OCI-LY7 (cell line): ENCODE data around the gene PRMT3. TPM values are rescaled to one million over a fixed set of nuclear protein-coding genes. Genes with fewer than 3 reads are reported as not detected.
"Not testable (repeated sequence)": the region's sequence is repeated elsewhere in the genome, so short reads cannot be mapped to it uniquely, and the experiment has no call there.

Experiments
- BruUV-seq: library from RNA; stranded (reverse); fragments of 400-500 nt; replicated peaks from 2 replicates; lab custom pipeline; 2021; lab: Mats Ljungman, UMichigan
- CTCF ChIA-PET: fragments of 300-600 bp; sonication (Branson Sonifier 250); formaldehyde crosslinking; loops from one replicate; lab custom pipeline; 2022; ENCODE audit warnings: antibody characterized with exemption; ENCODE audit not compliant: unreplicated experiment; lab: Charles Lee
- POLR2A ChIA-PET: fragments of 300-600 bp; sonication (Branson Sonifier 250); formaldehyde crosslinking; loops from one replicate; lab custom pipeline; 2022; ENCODE audit warnings: antibody characterized with exemption; lab: Charles Lee
- DNase-seq: peaks from one replicate; pipeline ENCODE4 v3.0.0-alpha.2; 2015; ENCODE audit warnings: low spot score
- H2AFZ ChIP-seq: fragments of 200-600 bp; sonication (generic), shearing (Covaris generic); 2 replicates; pipeline ENCODE4 v1.6.1; 2014; ENCODE audit warnings: mild to moderate bottlenecking, antibody characterized with exemption, low read length, moderate library complexity
- H3K27ac ChIP-seq: fragments of 200-600 bp; sonication (generic); 2 replicates; pipeline ENCODE4 v1.5.1; 2014; ENCODE audit warnings: mixed run types, low read depth, mild to moderate bottlenecking, moderate library complexity, low read length, inconsistent platforms; ENCODE audit not compliant: poor library complexity, severe bottlenecking
- H3K36me3 ChIP-seq: fragments of 200-600 bp; sonication (generic); 2 replicates; pipeline ENCODE4 v1.6.1; 2014; ENCODE audit warnings: mild to moderate bottlenecking, antibody characterized with exemption, low read length, moderate library complexity, mixed read lengths; ENCODE audit not compliant: insufficient read depth
- H3K4me1 ChIP-seq: fragments of 200-600 bp; sonication (generic); 2 replicates; pipeline ENCODE4 v1.5.1; 2014; ENCODE audit warnings: mild to moderate bottlenecking, low read length; ENCODE audit not compliant: insufficient read depth, poor library complexity, severe bottlenecking
- H3K4me2 ChIP-seq: fragments of 200-600 bp; sonication (generic); 2 replicates; pipeline ENCODE4 v1.6.1; 2014; ENCODE audit warnings: mild to moderate bottlenecking, low read length
- H3K4me3 ChIP-seq: fragments of 200-600 bp; sonication (generic); 2 replicates; pipeline ENCODE4 v1.5.1; 2014; ENCODE audit warnings: mild to moderate bottlenecking, low read depth, low read length; ENCODE audit not compliant: poor library complexity, severe bottlenecking
- H3K79me2 ChIP-seq: fragments of 200-600 bp; sonication (generic); 2 replicates; pipeline ENCODE4 v1.6.1; 2016; ENCODE audit warnings: low read depth, mild to moderate bottlenecking, low read length, moderate library complexity, mixed read lengths; ENCODE audit not compliant: insufficient read depth
- H3K9me2 ChIP-seq: fragments of 200-600 bp; sonication (generic); 2 replicates; pipeline ENCODE4 v1.6.1; 2016; ENCODE audit warnings: mild to moderate bottlenecking, low read length, mixed read lengths; ENCODE audit not compliant: insufficient read depth
- H3K9me3 ChIP-seq: fragments of 200-600 bp; sonication (generic); 2 replicates; pipeline ENCODE4 v1.6.1; 2014; ENCODE audit warnings: mild to moderate bottlenecking, mixed run types, low read length, mixed read lengths
- H4K20me1 ChIP-seq: fragments of 200-600 bp; sonication (generic); 2 replicates; pipeline ENCODE4 v1.6.1; 2014; ENCODE audit warnings: mild to moderate bottlenecking, antibody characterized with exemption, low read length, moderate library complexity, mixed read lengths; ENCODE audit not compliant: insufficient read depth
- CTCF ChIP-seq: fragments of 200-600 bp; sonication (generic); conservative IDR thresholded peaks from 2 replicates; pipeline ENCODE4 v1.5.1; 2014; ENCODE audit warnings: mild to moderate bottlenecking, antibody characterized with exemption, low read length, moderate library complexity, mixed read lengths
- EZH2phosphoT487 ChIP-seq: fragments of 200-600 bp; sonication (generic); IDR thresholded peaks from 2 replicates; pipeline ENCODE4 v1.6.1; 2018; ENCODE audit warnings: low read depth, borderline replicate concordance, mild to moderate bottlenecking, mixed run types, antibody characterized with exemption, low read length, moderate library complexity, mixed read lengths
- intact Hi-C: fragments of 100-400 bp; cut with micrococcal nuclease; formaldehyde crosslinking; loops from one replicate; pipeline ENCODE4 v1.10.0; 2022; ENCODE audit not compliant: unreplicated experiment
- total RNA-seq, 2 experiments: library from RNA; depleted of rRNA in 1 of 2; stranded (reverse); fragments of >200 nt in 1 of 2; shearing (Covaris generic) in 1 of 2; gene quantifications; 2 replicates each; pipeline ENCODE4 v1.2.3, GENCODE V29; 2014 to 2022

Gene PRMT3
- total RNA-seq, 2 experiments from 2014 or later = 34.0 to 50.0 TPM

- Histone ChIP-seq H4K20me1 (no peaks in the 10 kb centered on the region), H3K36me3 (no peaks in the 10 kb centered on the region), H3K9me2 (no peaks in the 10 kb centered on the region), H2AFZ (no peak overlapping the region), H3K4me3 (no peak overlapping the region), H3K79me2 (no peaks in the 10 kb centered on the region), H3K9me3 (no peaks in the 10 kb centered on the region), H3K4me2 (no peak overlapping the region), H3K27ac (no peak overlapping the region), H3K4me1 (no peaks in the 10 kb centered on the region)
- DNase-seq = no peak
- intact Hi-C loops = no loop called here
- BruUV-seq = no TSS peak
- ChIA-PET CTCF (no interaction called here), POLR2A (no interaction called here)
- no peak for TF ChIP-seq CTCF
- TF ChIP-seq EZH2phosphoT487 = no peak
Observed at GRCh38 chr11:20547411-20547810, 159.9 kb downstream of the PRMT3 start.

- Histone ChIP-seq H3K36me3 (no peaks in the 10 kb centered on the region), H3K4me2 (no peak overlapping the region), H3K9me3 (no peaks in the 10 kb centered on the region), H3K4me3 (no peak overlapping the region), H4K20me1 (no peaks in the 10 kb centered on the region), H3K9me2 (no peaks in the 10 kb centered on the region), H3K79me2 (no peaks in the 10 kb centered on the region), H3K4me1 (no peaks in the 10 kb centered on the region), H2AFZ (no peak overlapping the region), H3K27ac (no peak overlapping the region)
- BruUV-seq = no TSS peak
- DNase-seq = no peak
- ChIA-PET POLR2A (no interaction called here), CTCF (no interaction called here)
- intact Hi-C loops = no loop called here
- TF ChIP-seq CTCF = no peak
- TF ChIP-seq EZH2phosphoT487 = no peak
Observed at GRCh38 chr11:20551096-20551495, 163.6 kb downstream of the PRMT3 start.

GRCh38 chr11:20555783-20556182 lies 168.3 kb downstream of the PRMT3 start:
- Histone ChIP-seq H3K4me2 (no peak overlapping the region), H3K9me3 (no peaks in the 10 kb centered on the region), H4K20me1 (no peaks in the 10 kb centered on the region), H3K27ac (no peak overlapping the region), H3K36me3 (no peaks in the 10 kb centered on the region), H2AFZ (no peak overlapping the region), H3K4me3 (no peak overlapping the region), H3K9me2 (no peaks in the 10 kb centered on the region), H3K79me2 (no peaks in the 10 kb centered on the region), H3K4me1 (no peaks in the 10 kb centered on the region)
- no peak for DNase-seq
- intact Hi-C loops = no loop called here
- ChIA-PET POLR2A (no interaction called here), CTCF (no interaction called here)
- BruUV-seq = no TSS peak
- TF ChIP-seq EZH2phosphoT487 (no peak), CTCF (no peak)

GRCh38 chr11:20556396-20556795 lies 168.9 kb downstream of the PRMT3 start:
- intact Hi-C loops, H3K4me1 ChIP-seq, H3K9me3 ChIP-seq, H3K36me3 ChIP-seq, POLR2A ChIA-PET, H3K4me2 ChIP-seq, BruUV-seq, DNase-seq, CTCF ChIA-PET, H2AFZ ChIP-seq, H4K20me1 ChIP-seq, H3K79me2 ChIP-seq, H3K9me2 ChIP-seq, H3K4me3 ChIP-seq, H3K27ac ChIP-seq: not testable (repeated sequence)
